Activated CD4-positive, CD25-positive, alpha-beta regulatory T cell treated with anti-CD3 and anti-CD28 coated beads, Interleukin-2, amount 50 U/mL, for 72 hours (primary cell): Measurements from ENCODE around the gene TAF8.

Experiments
- DNase-seq: peaks from one replicate; pipeline ENCODE4 v3.0.0; 2021

Gene TAF8

DNA sequence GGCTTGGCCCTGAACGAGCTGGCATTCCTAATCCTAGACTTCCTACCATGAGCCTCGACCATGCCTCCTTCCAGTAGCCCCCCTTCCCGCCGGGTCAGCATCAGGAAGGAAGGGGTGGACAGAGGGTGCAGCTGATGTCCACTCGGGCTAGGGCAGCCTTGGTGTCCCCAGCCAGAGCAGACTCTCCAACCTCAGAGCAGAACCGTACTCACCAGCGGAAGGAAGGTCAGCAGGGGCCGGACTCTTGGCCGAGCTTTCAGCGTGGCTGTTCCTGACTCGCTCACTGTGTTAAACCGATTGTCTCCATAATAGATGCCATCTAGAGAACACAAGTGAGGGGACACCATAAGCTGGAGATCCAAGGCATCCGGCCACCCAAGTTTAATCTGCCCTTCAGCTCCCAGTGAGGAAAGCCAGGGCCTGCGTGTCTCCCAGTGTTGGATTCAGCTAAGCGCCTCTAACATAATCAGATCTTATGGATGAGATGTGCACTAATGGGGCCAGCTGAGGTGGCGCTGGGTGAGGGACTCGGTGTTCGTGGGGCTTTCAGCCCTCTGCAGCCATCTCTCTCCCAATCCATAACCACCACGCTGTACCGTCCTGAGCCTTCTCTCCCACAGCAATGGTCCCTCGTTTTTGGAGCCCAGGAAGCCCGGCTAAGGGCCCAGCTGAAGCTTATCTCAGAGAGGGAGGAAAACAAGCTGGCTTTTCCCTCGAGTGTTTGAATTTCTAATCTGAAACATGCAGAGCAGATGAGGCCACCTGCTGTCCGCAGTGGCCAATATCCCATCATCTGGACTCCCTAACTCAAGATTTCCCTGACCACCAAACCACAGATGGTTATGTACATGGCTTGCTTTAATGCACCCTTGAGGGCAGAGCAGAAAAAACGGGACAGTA is 78.4 kb downstream of the TAF8 start:
- no peak for DNase-seq

DNA sequence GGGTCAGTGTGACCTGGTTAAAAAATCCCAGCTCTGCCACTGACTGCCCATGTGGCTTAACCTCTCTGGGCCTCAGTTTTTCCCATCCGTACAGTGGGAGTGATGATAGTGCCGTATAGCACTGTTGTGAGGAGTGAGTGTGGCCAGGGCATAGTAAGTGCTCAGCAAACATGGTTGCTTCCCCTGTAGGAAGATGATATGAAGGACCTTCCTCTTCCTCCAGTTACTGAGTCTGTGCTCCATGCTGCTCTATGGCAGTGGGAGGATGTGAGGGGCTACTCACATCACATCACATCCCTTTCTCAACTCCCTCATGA is 79.0 kb downstream of the TAF8 start:
- DNase-seq, result no peak

DNA sequence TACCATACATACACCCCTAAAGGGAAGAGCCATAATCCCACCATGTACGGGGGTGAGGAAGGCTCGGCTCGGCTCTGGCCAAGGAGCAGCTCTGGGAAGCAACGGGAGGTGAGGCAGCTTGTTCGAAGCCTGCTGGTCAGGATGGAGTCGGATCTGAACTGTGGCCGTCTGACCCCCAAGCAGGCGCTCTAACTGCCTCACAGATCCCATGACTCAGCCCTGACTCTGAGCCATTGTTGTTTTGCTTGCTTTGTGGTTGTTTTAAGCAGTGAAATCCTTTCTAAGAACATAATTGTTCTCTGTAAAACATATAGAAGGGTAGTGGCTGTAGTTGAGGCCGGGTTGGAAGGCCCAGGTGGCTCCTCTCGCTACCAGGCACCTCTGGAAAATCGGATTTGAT is 81.2 kb downstream of the TAF8 start:
- no peak for DNase-seq

DNA sequence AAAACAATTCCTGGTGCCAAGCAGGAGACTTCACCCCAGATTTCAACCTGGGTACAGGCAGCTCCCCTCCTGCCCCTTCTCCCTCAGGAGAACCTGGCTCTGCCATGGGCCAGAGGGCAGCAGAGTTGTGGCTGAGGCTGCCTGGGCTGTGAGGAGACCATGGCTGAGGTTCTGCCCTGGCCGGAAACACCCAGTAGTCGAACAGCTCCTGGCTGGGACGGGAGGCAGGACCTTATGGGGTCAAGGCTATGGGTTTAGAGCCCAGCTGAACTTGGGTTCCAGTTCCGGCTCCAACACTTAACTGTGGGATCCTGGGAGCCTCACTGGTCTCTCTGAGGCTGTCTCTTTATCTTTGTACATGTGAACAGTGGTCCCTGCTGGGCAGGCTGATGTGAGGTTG is 83.6 kb downstream of the TAF8 start:
- no peak for DNase-seq

DNA sequence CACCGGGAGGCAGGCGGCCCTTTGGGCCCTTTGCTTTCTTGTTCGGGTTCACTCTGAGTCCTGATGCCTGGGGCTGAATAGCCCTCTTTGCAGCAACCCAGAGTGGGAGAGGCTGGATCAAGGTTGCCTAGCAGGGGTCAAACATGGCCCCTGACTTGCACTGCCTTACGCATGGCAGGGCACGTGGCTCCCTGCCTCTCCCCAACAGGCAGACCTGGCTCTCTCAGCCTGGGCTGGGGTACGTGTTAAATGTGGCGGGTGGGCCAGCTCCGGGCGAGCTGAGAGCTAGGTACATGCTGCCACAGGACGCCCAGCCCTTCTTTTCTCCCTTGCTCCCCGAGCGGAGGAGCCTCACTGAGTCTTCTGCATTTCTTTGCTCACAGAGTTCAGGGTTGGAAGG is 84.8 kb downstream of the TAF8 start:
- DNase-seq, result no peak

DNA sequence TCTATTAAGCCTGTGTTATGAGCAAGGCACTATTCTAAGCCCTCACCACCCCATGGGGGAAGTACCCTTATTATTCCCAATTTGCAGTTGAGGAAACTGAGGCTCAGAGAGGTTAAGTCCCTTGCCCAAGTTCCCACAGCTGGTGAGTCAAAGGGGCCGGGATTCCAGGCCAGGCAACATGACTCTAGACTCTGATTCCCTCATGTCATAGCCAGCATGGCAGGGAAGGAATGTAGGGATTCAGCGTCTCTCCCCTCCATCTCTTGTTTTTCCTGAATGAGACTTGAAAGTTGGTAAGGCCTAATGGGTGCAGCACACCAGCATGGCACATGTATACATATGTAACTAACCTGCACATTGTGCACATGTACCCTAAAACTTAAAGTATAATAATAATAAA is 85.4 kb downstream of the TAF8 start:
- DNase-seq, result no peak

DNA sequence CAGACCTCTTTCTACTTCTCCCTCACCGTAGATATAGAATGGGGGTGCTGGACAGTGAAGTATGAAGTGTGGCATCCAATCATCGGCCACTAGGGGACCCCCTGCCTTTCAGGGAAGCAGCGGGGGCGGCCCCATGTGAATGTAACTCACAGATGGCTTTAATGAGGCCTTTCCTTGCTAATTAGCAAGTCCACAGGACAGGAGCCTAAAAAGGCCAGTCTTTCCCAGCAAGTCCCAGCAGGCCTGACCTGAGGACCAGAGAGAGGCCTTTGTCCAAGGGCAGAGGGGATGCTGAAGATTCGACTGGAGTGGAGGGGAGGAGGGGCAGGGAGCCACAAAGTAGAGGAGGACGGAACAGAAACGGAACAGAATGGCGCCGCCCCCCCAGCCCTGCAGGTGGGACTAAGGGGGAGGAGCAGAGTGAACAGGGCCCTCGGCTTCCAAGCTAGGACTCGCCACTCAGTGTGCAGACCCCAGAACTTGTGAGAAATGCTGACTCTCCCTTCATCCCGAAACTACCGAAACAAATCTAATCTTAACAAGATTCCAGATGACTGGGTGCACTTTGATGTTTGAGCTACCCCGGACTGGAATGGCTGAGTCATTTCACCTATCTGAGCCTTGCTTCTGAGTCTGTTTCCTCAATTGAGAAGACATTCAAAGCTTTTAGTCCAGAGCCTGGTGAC is 86.3 kb downstream of the TAF8 start:
- DNase-seq, result no peak
